Stimulated activated CD4-positive, alpha-beta T cell treated with anti-CD3 and anti-CD28 coated beads, TNF-alpha, amount 100 ng/mL, for 4 hours (primary cell): ENCODE results near the gene MYO10.

Experiments used
- DNase-seq, 3 experiments: peaks; one replicate each; pipeline ENCODE4 v3.0.0-alpha.2; 2020; ENCODE audit warnings: low read depth in 3 of 3

Gene MYO10

GRCh38 chr5:16943846-16944678, 8.0 kb upstream of the MYO10 start:
- no peak for DNase-seq

- no peak for DNase-seq
Observed at GRCh38 chr5:16937503-16938161, 1.5 kb upstream of the MYO10 start.

GRCh38 chr5:16936989-16937438, 926 bp upstream of the MYO10 start:
- DNase-seq, result no peak

GRCh38 chr5:16935231-16936149, 598 bp downstream of the MYO10 start:
- peak in 1 of 3 experiments; percentile 12 for DNase-seq

- no peak for DNase-seq
Observed at GRCh38 chr5:16934677-16935153, 1.4 kb downstream of the MYO10 start.

GRCh38 chr5:16934123-16934522, 2.0 kb downstream of the MYO10 start:
- no peak for DNase-seq

- DNase-seq, result no peak
Observed at GRCh38 chr5:16933337-16933736, 2.8 kb downstream of the MYO10 start.

GRCh38 chr5:16932401-16932800, 3.7 kb downstream of the MYO10 start:
- no peak for DNase-seq

GRCh38 chr5:16931334-16932110, 4.6 kb downstream of the MYO10 start:
- DNase-seq, result no peak

GRCh38 chr5:16930496-16930895, 5.6 kb downstream of the MYO10 start:
- DNase-seq, result no peak

- no peak for DNase-seq
Observed at GRCh38 chr5:16929831-16930230, 6.3 kb downstream of the MYO10 start.

GRCh38 chr5:16929347-16929746, 6.7 kb downstream of the MYO10 start:
- no peak for DNase-seq

GRCh38 chr5:16927613-16928012, 8.5 kb downstream of the MYO10 start:
- DNase-seq, result no peak

GRCh38 chr5:16926417-16926816, 9.7 kb downstream of the MYO10 start:
- no peak for DNase-seq

GRCh38 chr5:16924206-16924605, 11.9 kb downstream of the MYO10 start:
- no peak for DNase-seq

- no peak for DNase-seq
Observed at GRCh38 chr5:16922430-16922829, 13.7 kb downstream of the MYO10 start.

GRCh38 chr5:16921211-16921610, 14.9 kb downstream of the MYO10 start:
- no peak for DNase-seq

GRCh38 chr5:16920109-16920816, 15.8 kb downstream of the MYO10 start:
- no peak for DNase-seq

- no peak for DNase-seq
Observed at GRCh38 chr5:16918891-16919671, 17.0 kb downstream of the MYO10 start.

GRCh38 chr5:16918156-16918555, 17.9 kb downstream of the MYO10 start:
- DNase-seq, result no peak
